HG02870 (cell line): ENCODE data around the gene NT5M.
"Not testable (repeated sequence)": the region's sequence is repeated elsewhere in the genome, so short reads cannot be mapped to it uniquely, and the experiment has no call there.

ENCODE experiments used
- ATAC-seq: cut with Tn5 transposase; IDR thresholded peaks from one replicate; pipeline ENCODE4 v1.9.1; 2021; ENCODE audit warnings: mild to moderate bottlenecking, moderate library complexity; ENCODE audit not compliant: unreplicated experiment

Gene NT5M

DNA sequence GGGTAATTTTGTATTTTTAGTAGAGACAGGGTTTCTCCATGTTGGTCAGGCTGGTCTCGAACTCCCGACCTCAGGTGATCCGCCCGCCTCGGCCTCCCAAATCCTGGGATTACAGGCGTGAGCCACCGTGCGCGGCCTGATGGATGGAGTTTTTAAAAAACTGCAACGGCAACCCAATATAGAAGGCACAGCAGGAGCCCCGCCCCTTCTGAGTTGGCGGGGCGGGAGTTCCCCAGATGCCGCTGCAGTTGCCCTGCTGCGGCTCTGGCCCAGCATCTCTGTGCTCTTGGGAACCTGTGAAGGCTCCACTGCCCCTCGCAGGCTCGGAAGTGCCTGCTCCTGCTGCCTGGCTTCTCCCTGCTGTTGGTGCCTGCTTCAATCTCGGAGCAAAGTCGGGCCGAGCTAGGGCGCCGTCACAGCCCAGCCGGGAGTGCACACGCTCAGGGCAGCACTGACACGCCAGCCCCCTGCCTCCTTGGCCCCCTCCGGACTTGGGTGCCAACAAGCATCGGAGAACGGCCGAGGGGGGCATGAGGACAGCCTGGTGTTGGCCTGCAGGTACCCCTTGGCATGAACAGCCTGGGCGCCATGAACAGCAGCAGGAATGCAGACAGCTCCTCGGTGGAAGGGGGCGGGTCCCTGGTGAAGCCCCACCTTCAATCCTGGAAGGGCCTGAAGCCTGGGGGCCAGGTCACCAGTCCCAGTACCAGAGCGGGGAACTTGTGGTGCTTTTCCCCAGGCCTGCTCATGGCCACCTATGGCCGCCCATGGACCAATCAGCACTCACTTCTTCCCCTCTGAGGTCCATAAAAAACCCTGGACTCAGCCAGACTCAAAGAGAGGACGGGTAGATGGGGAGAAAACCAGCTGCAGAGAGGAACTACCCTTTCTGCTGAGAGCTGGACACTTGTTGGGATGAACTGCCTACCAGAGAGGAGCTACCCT is 2.3 kb upstream of the NT5M start:
- no peak for ATAC-seq

DNA sequence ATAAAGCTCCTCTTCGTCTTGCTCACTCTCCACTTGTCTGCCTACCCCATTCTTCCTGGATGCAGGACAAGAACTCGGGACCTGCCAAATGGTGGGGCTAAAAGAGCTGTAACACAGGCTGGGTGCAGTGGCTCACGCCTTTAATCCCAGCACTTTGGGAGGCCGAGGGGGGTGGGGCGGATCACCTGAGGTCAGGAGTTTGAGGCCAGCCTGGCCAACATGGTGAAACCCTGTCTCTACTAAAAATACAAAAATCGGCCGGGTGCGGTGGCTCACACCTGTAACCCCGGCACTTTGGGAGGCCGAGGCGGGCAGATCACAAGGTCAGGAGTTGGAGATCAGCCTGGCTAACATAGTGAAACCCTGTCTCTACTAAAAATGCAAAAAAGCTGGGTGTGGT is 1.5 kb upstream of the NT5M start:
- ATAC-seq, result not testable (repeated sequence)

DNA sequence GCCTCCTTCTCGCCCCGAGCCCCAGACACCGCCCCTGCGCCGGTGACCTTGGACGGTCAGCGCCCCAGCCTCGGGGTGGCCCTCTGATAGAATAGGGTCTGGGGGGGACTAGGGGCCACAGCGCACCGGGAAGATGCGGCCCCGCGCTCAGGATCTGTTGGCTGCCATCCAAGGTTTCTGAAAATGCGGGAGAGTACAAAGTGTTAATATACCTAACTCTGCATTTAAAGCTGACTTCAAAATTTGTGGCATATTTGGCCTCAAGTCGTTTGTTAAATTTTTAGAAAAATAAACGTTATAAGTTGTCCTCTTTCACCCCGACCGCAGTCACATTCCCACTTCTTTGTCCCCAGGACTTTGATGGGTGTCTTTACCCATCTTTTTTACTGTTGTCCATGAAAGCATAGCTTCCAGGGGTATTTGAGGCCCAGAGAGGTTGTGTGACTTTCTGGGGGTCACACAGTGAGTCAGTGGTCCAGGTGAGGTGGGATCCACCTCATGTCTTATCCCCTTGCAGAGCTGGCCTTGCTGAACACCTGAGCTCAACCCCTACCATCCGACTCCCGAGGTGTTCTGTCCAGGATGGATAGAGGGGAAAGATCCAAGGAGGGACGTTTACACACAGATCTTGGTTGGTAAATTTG is 796 bp downstream of the NT5M start:
- ATAC-seq, result no peak

DNA sequence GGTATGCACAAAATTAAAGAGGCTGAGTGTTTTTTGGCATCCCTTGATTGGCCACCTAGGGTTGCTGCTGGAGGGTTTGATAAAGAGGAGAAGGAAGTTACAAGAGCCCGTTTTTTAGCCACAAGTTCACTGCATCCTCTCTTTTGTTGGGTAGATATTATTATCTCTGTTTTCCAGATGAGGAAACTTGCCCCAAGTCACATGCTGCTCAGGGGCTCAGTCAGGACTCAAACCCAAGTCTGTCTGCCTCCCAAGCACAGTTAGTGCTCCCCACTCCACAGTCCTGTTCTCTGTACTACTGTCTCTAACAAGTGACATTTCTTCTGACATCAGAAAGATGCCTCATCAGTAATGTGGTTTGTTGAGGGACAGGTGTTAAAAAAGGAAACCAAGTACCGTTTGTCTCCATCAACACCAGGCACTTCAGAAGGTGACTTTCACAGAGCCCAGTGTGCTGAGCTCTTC is 1.4 kb downstream of the NT5M start:
- no peak for ATAC-seq

DNA sequence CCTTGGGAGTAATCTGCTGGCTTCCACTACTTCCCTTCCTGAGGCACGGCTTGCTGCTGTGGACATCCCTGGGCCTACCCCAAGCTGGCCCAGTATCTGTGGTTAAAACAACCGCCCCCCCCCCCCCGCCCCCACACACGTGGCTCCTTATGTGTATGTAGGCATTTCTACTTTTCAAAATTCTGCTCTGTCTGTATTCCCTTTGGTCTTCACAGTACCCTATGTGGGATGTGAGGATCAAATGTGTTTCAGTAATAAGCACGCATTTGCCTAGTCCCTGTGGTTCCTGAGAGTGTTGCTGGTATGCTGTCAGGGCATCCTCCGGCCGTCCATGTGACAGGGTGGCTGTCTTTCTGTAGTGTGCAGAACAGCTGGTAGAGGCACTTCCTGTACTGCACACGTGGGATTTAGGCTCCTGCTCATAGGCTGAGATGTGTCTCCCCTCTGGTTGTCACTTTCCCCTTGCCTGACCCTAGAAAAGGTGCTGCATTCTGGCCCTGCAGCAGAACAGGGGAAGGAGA is 2.2 kb downstream of the NT5M start:
- peak; percentile 58 for ATAC-seq

DNA sequence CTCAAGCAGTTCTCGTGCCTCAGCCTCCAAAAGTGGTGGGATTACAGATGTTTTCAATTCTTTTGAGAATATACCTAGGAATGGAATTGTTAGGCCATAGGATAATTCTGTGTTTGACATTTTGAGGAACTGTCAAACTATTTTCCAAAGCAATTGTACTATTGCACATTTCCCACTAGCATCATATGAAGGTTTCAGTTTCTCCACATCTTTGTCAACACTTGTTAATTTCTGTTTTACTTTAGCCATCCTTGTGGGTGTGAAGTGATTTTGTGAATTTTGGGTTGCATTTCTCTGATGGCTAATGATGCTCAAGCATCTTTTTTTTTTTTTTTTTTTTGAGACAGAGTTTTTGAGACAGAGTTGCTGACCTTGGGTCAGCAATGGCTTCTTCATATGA is 6.2 kb downstream of the NT5M start:
- ATAC-seq, result no peak

DNA sequence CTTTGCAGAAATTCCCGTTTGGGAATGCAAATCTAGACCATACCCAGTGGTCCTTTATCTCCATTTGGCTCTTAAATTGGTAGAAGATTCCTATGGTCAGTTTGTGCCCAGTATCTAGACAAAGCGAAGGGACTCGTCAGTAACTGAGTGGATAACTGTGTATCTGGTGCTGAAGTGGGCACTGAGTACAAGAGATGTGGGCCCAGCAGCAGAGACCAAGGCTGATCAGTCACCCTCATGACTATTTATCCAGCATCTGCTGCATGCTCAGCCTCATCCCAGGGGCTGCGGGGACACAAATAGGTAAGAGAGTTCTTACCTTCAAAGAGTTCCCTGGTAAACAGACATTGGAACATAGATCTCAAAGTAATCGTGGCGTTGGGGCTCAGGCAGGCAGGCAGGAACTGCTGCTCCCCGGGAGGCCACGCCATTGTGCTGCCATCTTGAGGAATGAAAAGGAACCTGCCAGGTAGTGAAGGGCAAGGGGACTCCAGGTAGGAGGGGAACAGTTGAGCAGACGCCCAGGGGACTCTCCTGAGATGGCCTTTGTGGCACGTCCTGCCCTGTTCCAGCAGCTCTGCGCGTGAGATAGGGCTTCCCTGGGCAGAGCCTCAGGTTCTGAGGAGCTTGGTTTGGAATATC is 10.3 kb downstream of the NT5M start:
- ATAC-seq, result peak; percentile 48

DNA sequence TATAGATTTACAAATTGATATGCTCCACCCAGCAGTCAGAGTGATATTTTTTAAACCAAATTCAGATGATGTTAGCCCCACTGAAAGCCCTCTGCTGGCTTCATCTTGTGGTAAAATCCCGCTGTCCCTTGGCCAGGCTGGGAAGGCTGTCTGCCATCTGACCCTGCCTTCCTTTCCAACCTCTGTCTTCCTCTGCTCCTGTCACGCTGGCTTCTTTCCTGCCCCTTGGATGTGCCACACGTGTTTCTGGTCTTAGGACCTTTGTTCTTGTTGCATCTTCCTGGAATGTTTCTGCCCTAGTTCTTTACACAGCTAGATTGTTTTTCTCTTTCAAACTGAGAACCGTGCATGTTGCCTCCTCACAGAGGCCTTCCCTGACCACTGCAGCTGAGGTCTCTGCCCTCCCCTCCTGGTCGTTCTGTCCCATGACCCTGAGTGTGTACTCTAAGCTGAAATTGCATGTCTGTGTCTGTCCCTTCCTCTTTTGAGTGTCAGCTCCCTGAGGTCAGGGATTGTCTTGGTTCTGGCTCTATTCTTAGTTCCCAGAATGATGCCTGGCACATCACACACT is 11.4 kb downstream of the NT5M start:
- ATAC-seq, result no peak

DNA sequence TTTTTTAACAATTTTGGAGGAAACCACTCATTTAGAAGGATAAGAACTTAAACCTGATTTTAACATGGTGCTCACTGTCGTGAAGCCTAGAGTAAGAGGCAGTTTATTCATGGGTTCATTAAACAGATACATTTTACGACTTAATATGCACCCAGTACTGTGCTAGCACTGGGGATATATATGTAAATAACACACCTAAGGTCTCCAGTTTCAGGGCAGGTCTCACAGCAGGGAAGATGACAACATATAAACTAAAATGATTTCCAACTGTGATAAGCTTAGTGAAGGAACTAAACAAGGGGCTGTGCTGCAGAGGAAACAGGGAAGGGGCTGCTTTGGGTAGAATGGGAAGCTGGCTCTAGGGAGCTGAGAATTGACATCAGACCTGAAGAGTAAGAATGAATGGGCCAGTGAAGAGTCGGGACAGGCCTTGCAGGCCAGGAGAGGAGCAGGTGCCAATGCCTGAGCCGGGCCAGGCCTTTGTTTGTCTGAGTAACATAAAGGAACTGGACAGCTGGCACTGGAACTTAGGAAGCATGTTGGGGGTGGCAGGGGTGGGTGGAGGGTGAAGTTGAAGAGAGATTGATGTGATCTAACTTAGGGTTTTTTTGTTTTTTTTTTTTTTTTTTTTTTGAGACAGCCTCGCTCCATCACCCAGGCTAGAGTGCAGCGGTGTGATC is 12.1 kb downstream of the NT5M start:
- no peak for ATAC-seq

DNA sequence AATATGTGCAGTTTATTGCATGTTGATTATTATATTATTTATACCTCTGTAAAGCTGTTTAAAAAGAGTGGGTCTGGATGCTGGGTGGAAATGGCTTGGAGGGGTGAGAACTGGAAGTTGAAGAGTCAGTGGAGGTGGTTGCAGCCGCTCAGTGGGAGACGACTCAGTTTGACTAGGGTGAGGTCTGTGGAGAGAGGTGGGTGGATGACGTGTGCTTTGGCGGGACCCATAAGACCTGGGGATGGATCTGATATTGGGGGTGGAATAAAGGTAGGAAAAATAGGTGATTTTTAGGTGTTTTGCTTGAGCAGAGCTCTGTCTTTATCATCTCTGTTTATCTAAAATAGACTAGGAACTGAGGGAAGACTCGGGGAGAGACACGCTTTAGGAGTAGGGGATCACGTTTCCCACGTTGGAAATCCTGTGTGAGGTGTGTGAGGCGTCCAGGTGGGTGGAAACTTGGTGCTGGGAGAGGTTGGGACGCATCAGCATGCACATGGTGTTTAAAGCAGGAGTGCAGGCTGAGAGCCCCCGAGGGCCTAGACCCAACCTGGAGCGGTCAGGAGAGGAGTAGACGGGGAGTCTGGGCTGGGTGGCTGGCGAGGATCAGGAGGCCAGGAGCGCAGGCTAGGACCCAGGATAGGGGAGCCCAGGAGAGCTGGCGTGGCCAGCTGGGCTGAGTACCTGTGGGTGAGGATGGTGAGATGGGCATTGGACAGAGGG is 17.2 kb downstream of the NT5M start:
- no peak for ATAC-seq

DNA sequence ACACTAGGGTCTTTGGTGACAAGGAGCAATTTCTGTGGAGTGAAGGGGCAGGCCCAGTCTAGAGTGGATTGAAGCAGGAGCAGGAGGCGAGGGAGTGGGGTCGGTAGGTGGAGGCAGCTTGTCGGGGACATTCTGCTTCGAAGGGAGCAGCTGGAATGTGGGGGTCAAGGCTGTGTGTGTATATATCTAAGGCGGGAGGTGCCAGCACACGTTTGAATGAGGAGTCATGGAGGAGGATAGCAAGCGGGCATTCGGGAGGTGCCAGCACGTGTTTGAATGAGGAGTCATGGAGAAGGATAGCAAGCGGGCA is 17.7 kb downstream of the NT5M start:
- ATAC-seq, result no peak

DNA sequence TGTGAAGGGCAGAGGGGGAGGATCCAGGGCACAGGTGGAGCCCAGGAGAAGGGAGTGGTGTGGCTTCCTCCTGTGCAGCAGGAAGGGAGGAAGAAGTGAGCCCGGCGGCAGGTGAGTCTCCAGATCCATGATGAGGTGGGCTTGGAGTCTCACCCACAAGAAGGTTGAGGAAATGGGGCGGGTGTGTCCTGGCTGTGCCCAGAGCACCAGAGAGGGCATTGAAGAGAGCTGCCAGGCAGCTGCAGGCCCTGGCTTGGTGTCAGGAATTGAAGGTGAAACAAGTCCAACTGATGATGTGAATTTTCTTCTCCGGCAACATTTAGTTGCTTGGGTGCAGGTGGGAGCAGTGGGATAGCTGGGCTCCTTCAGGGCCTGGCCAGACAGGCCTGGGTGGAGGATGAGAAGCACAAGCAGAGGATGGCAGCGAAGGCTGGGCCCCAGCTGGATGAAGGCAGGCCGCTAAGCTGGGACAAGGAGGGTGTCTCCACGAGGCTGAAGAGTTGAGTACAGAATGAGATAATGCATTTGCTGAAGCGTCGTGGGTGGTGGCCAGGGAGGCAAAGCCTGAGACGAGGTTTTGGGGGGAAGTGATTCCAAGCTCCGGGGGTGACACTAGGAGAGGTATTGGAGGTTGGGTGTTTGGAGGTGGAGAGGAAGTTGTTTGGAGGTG is 18.3 kb downstream of the NT5M start:
- no peak for ATAC-seq

DNA sequence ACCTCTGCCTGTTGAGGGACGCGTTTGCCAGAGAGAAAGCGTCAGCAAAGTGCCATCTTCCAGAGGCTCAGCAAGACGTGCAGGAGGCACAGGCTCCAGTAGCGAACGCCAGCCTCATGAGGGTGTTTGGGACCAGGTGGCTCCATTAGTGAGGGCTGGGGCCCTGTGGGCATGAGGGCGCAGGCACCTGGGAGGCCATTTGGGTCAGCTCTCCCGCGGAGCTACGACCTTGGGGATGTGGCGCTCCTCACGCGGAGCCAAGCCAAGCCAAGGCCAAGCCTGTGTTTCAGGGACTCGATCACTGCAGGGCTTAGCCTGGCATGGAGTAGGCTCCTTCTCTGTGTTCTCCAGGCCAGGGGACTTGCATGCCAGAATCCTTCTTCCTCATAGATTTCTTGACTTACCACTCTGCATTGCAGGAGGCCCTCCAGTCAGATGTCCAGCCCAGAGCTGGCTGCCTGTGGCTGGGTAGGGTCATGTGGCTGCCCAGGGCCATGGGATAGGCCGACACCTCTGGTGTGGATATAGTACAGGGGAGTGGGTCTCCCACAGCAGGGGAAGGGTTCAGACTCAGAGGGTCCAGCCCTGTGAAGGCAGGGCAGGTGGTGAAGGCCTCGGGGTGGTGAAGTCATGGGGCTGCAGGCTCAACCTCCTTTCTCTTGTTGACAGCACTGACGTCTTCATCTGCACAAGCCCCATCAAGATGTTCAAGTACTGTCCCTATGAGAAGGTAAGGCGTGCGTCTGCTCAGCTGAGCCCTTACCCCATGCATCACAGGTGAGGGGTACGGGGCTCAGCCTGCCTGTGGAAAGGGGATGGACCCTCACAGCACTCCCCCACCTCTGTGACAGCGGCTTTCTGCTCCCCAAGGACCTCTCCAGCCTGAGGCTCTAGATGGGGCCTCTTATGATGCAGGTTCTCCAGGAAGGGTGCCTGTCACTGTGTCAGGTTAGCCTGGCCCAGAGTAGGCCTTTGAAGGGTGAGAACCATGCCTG is 19.6 kb downstream of the NT5M start:
- ATAC-seq, result no peak

DNA sequence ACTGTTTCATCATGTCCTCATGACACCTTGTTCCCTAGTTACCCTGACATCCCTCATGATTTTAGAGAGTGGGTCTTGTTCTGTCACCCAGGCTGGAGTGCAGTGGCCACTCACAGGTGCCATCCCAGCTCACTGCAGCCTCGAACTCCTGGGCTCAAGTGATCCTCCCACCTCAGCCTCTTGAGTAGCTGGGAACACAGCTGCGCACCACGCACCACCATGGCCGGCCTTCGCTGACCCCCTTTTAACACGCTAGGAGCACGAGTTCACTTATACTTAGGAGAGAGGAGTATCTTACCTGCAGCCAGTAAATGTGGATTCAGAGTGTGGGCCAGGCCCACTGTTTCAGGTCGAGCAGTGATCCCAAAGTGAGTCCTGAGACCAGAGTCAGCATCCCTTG is 21.4 kb downstream of the NT5M start:
- ATAC-seq, result no peak

DNA sequence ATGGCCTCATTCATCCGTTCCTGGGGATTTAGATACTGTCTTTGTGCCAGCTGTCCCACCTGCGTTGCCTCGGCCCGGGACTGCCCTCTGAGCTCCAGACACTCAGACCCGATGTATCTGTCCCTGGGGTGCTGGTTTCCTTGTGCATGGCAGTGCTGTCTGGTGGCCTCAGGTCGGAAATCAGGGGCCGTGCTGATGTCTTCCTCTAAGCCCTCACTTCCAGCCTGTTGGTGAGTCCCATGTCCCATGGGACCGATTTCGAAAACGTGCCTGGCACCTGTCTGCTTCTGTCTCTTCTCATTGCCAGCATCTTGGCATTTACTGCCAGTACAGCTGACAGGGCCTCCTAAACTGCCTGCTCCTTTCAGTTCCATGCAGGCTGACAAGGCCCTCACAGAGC is 22.1 kb downstream of the NT5M start:
- ATAC-seq, result no peak

DNA sequence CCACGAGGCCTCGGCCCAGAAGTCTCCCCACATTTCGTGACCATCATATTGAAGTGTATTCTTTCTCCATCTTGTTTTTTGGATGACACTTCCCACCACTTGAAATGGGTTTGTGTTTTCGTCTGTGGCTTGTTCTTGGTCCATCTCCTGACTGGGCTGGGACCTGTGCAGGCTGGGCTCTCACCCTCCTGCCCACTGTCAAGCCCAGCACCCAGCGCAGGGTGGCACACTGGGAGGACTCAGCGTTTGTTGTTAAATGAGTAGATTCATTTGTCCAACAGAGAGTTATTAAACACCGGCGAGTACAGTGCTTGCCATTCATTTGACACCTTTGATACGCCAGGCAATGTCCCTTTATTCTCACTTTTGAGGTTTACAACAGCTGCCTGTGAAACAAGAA is 22.6 kb downstream of the NT5M start:
- no peak for ATAC-seq

DNA sequence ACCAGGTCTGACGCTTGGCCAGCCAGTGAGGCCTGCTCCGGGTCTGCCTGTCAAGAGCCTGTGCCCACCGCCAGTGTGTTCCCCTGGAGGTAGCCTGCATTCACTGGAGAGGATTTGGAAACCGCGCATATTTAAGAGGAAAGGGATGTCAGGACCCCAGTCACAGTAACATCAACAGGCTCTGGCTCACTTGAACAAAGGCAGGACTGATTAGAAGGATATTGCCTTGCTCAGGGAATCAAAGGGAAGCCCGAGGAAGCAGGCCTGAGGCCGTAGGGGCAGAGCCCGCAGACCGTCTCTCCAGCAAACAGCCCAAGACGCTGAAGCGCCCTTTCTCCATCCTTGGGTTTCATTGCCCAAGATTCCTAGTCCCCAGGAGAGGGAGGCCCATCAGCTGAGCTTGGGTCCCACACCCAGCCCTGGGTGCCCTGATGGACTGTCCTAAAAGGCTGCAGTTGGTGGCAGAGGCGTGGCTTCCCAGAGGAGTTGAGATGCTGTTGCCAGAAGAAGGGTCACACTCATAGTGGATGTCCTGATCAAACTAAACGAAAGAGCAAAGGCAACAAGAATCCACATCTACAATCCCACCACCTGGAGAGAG is 23.2 kb downstream of the NT5M start:
- no peak for ATAC-seq

DNA sequence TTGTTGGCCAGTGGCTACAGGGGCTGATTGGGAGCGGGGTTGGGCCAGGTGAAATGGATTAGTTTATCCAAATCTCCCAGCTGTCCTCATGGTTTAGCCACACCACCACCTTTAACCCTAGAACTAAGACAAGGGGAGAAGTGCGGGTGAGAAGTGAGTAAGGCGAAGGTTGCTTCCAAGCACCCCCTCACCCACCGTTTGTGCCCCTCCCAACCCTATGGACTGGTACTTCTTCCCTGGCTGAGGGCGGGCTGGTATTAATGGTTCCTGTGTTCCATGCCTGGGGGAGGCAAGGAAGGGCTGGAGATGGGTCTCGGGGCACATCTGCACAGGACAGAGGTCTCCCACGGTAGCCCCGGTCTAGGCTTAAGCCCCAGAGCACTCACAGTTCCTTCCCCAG is 25.1 kb downstream of the NT5M start:
- ATAC-seq, result no peak
